ENCODE data around the gene TET3. TPM values are rescaled to one million over a fixed set of nuclear protein-coding genes. Genes with fewer than 3 reads are reported as not detected.

TET3 gene
- total and polyA plus RNA-seq, 7 donors, result 0.56 to 11.2 (median 3.2) TPM

- WGBS, 3 donors, result 69 to 89% (median 76%) methylated on average over 1 of the region's 1 CpG
- Histone ChIP-seq H3K36me3 (ENCODE audit: insufficient read depth in 1 of 2, low read depth in 1 of 2) (peaks cover 7 to 86% of the 10 kb centered on the region in 2 donors), H3K27me3 (ENCODE audit: insufficient read depth in 3 of 3, low read length in 2 of 3) (no peaks in the 10 kb centered on the region), H3K4me3 (no peak overlapping the region), H3K4me1 (no peaks in the 10 kb centered on the region), H3K9me3 (no peaks in the 10 kb centered on the region), H3K27ac (no peak overlapping the region)
- ATAC-seq, result no peak
- TF ChIP-seq, protein P1, sequence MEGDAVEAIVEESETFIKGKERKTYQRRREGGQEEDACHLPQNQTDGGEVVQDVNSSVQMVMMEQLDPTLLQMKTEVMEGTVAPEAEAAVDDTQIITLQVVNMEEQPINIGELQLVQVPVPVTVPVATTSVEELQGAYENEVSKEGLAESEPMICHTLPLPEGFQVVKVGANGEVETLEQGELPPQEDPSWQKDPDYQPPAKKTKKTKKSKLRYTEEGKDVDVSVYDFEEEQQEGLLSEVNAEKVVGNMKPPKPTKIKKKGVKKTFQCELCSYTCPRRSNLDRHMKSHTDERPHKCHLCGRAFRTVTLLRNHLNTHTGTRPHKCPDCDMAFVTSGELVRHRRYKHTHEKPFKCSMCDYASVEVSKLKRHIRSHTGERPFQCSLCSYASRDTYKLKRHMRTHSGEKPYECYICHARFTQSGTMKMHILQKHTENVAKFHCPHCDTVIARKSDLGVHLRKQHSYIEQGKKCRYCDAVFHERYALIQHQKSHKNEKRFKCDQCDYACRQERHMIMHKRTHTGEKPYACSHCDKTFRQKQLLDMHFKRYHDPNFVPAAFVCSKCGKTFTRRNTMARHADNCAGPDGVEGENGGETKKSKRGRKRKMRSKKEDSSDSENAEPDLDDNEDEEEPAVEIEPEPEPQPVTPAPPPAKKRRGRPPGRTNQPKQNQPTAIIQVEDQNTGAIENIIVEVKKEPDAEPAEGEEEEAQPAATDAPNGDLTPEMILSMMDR (IDR thresholded peaks at IDR 0.05), result no peak
- intact Hi-C loops (cut with DNase I), result no loop called here
- DNase-seq, result no peak
Observed at GRCh38 chr2:73946215-73946614, 38.5 kb upstream of the TET3 start.

GRCh38 chr2:73946666-73947065 is 38.0 kb upstream of the TET3 start:
- no peaks in the 10 kb centered on the region for H3K9me3 ChIP-seq
- WGBS, 3 donors, result 66 to 81% (median 68%) methylated on average over 3 of the region's 3 CpGs
- no peak overlapping the region for H3K27ac ChIP-seq
- intact Hi-C loops (cut with DNase I), result no loop called here
- peaks cover 7 to 86% of the 10 kb centered on the region in 2 donors for H3K36me3 ChIP-seq (ENCODE audit: insufficient read depth in 1 of 2, low read depth in 1 of 2)
- no peaks in the 10 kb centered on the region for H3K4me1 ChIP-seq
- DNase-seq (no peak), ATAC-seq (no peak)
- no peaks in the 10 kb centered on the region for H3K27me3 ChIP-seq (ENCODE audit: insufficient read depth in 3 of 3, low read length in 2 of 3)
- H3K4me3 ChIP-seq, result no peak overlapping the region
- TF ChIP-seq, protein P1 (IDR thresholded peaks at IDR 0.05), result no peak

- no peak overlapping the region for H3K27ac ChIP-seq
Observed at GRCh38 chr2:73947412-73948018, 37.2 kb upstream of the TET3 start.

DNA sequence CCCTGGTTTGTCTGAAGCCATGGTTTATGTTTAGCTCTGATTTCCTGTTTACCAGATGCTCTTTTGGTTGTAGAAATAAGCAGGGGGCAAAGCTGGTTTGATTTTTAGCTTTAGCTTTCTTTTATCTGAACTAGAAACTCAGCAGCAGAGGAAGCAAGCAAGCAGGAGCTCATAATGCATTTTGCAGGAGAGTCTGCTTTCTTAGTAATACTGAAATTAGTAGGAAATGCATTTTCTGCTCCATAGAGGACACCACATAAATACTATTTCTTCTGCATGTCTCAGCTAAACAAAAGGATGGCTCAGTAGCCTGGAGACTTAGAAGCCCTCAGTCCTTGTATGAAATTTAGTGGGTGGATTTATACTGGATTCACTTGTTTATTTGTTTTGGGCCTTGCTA is 34.9 kb upstream of the TET3 start:
- no peaks in the 10 kb centered on the region for H3K4me1 ChIP-seq
- H3K4me3 ChIP-seq, result no peak overlapping the region
- H3K36me3 ChIP-seq (ENCODE audit: insufficient read depth in 1 of 2, low read depth in 1 of 2), result peaks cover 10 to 91% of the 10 kb centered on the region in 2 donors
- H3K27me3 ChIP-seq (ENCODE audit: insufficient read depth in 3 of 3, low read length in 2 of 3), result no peaks in the 10 kb centered on the region
- ATAC-seq (no peak), DNase-seq (no peak)
- no peaks in the 10 kb centered on the region for H3K9me3 ChIP-seq
- TF ChIP-seq, protein P1 (IDR thresholded peaks at IDR 0.05), result no peak
- no peak overlapping the region for H3K27ac ChIP-seq
- intact Hi-C loops (cut with DNase I), result no loop called here

More at GRCh38 chr2:73947412-73948018, 37.2 kb upstream of the TET3 start:
- intact Hi-C loops (cut with DNase I), result no loop called here
- Histone ChIP-seq H3K4me1 (no peaks in the 10 kb centered on the region), H3K4me3 (no peak overlapping the region), H3K36me3 (ENCODE audit: insufficient read depth in 1 of 2, low read depth in 1 of 2) (peaks cover 7 to 88% of the 10 kb centered on the region in 2 donors), H3K27me3 (ENCODE audit: insufficient read depth in 3 of 3, low read length in 2 of 3) (no peaks in the 10 kb centered on the region), H3K9me3 (no peaks in the 10 kb centered on the region)
- TF ChIP-seq, protein P1 (IDR thresholded peaks at IDR 0.05), result no peak
- 84 to 88% (median 85%) methylated on average over 5 of the region's 5 CpGs for WGBS, 3 donors
- ATAC-seq (no peak), DNase-seq (no peak)

Measured in psoas muscle (tissue), 8 donors.